GM12891 (cell line): ENCODE results near the gene TMED10.

Experiments
- PAX5 ChIP-seq: IDR thresholded peaks from 2 replicates; pipeline ENCODE4 v1.6.1; 2011; ENCODE audit warnings: low read length, moderate library complexity, mild to moderate bottlenecking; ENCODE audit not compliant: insufficient read depth, severe bottlenecking
- POLR2A ChIP-seq: IDR thresholded peaks from 2 replicates; pipeline ENCODE4 v1.6.1; 2011; ENCODE audit warnings: low read depth, low read length, control low read depth
- POLR2AphosphoS5 ChIP-seq: IDR thresholded peaks from 2 replicates; pipeline ENCODE4 v1.6.1; 2011; ENCODE audit warnings: low read depth, low read length, control low read depth
- SPI1 ChIP-seq: IDR thresholded peaks from 2 replicates; pipeline ENCODE4 v1.6.1; 2011; ENCODE audit warnings: low read depth, low read length, control low read depth
- TAF1 ChIP-seq: IDR thresholded peaks from 2 replicates; pipeline ENCODE4 v1.6.1; 2011; ENCODE audit warnings: low read depth, low read length, control low read depth

DNA sequence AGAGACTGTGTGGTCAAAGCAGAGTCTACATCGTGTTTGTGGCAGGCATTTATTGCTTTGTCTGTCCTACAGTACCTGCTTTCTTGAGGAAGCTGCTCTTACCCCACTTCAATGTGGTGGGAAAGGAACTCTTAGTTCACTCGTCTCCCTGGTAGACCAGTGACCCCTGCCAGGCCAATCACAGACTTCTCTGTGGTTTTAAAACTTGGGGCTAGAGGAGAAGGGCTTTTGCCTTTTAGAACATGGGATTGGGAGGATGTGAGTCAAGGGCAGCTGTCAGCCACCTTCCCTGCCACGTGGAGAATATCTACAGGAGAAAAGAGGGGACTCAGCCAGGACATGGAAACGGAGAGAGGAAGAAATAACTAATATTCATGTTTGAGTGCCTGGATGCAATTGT is 36.8 kb upstream of the TMED10 start:
- TF ChIP-seq POLR2A (no peak), POLR2AphosphoS5 (no peak), TAF1 (no peak), PAX5 (no peak), SPI1 (no peak)
